ENCODE data around the gene PLEKHM3. TPM values are rescaled to one million over a fixed set of nuclear protein-coding genes. Genes with fewer than 3 reads are reported as not detected.

PLEKHM3 gene
- total RNA-seq, 1 donor from 2014 or later: 12.5 TPM

GRCh38 chr2:207819839-207820784, 205.2 kb downstream of the PLEKHM3 start:
- Mint-ChIP-seq H3K36me3 (ENCODE audit: unreplicated experiment) (peaks cover 13% of the 10 kb centered on the region), H3K4me3 (ENCODE audit: unreplicated experiment) (no peak overlapping the region), H3K4me1 (ENCODE audit: unreplicated experiment) (no peaks in the 10 kb centered on the region), H3K9me3 (ENCODE audit: unreplicated experiment) (no peaks in the 10 kb centered on the region), H3K27ac (ENCODE audit: unreplicated experiment) (no peak overlapping the region), H3K27me3 (ENCODE audit: unreplicated experiment) (no peaks in the 10 kb centered on the region)
- TF ChIP-seq, protein P1, sequence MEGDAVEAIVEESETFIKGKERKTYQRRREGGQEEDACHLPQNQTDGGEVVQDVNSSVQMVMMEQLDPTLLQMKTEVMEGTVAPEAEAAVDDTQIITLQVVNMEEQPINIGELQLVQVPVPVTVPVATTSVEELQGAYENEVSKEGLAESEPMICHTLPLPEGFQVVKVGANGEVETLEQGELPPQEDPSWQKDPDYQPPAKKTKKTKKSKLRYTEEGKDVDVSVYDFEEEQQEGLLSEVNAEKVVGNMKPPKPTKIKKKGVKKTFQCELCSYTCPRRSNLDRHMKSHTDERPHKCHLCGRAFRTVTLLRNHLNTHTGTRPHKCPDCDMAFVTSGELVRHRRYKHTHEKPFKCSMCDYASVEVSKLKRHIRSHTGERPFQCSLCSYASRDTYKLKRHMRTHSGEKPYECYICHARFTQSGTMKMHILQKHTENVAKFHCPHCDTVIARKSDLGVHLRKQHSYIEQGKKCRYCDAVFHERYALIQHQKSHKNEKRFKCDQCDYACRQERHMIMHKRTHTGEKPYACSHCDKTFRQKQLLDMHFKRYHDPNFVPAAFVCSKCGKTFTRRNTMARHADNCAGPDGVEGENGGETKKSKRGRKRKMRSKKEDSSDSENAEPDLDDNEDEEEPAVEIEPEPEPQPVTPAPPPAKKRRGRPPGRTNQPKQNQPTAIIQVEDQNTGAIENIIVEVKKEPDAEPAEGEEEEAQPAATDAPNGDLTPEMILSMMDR (IDR thresholded peaks at IDR 0.05): no peak
- no peak for DNase-seq (ENCODE audit: extremely low spot score, unreplicated experiment)

DNA sequence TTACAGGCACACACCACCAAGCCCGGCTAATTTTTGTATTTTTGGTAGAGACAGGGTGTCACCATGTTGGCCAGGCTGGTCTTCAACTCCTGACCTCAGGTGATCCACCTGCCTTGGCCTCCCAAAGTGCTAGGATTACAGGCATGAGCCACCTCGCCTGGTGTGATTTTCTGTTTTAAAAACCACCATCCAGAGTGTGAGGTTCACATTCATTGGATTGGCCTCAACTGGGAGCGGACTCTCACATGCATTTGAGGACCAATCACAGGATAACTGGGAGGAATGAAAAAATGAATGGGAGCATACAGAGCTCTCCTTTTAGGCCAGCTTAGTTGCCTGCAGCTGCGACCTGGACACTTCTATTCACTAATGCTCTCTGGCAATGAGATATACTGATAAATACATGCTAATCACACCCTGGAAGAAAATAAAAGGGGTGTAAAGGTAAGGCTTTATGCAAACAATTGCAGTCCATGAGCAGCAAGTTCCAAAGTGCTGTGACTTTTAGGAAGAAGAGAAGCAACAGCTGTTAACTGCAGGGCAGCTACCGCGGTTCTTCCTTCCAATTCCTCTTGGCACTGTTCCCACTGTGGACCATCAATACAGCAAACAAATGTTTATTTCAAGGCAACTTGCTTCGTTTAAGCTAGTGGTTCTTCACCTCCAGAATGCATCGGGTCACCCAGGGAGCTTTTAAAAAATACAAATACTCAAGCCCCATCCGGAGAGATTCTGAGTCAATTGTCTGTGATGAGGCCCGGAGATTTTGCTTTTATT, 206.1 kb downstream of the PLEKHM3 start:
- H3K27me3 Mint-ChIP-seq (ENCODE audit: unreplicated experiment): no peaks in the 10 kb centered on the region
- TF ChIP-seq, protein P1 (IDR thresholded peaks at IDR 0.05): no peak

GRCh38 chr2:207816546-207816945, 208.8 kb downstream of the PLEKHM3 start:
- Mint-ChIP-seq H3K36me3 (ENCODE audit: unreplicated experiment) (no peaks in the 10 kb centered on the region), H3K27me3 (ENCODE audit: unreplicated experiment) (no peaks in the 10 kb centered on the region), H3K27ac (ENCODE audit: unreplicated experiment) (no peak overlapping the region), H3K4me1 (ENCODE audit: unreplicated experiment) (no peaks in the 10 kb centered on the region), H3K4me3 (ENCODE audit: unreplicated experiment) (no peak overlapping the region), H3K9me3 (ENCODE audit: unreplicated experiment) (no peaks in the 10 kb centered on the region)
- TF ChIP-seq, protein P1 (IDR thresholded peaks at IDR 0.05): no peak
- DNase-seq (ENCODE audit: extremely low spot score, unreplicated experiment): no peak

More for the DNA sequence above, 206.1 kb downstream of the PLEKHM3 start:
- Mint-ChIP-seq H3K36me3 (ENCODE audit: unreplicated experiment) (peaks cover 8% of the 10 kb centered on the region), H3K27ac (ENCODE audit: unreplicated experiment) (no peak overlapping the region), H3K9me3 (ENCODE audit: unreplicated experiment) (no peaks in the 10 kb centered on the region), H3K4me3 (ENCODE audit: unreplicated experiment) (no peak overlapping the region), H3K4me1 (ENCODE audit: unreplicated experiment) (no peaks in the 10 kb centered on the region)
- no peak for DNase-seq (ENCODE audit: extremely low spot score, unreplicated experiment)

DNA sequence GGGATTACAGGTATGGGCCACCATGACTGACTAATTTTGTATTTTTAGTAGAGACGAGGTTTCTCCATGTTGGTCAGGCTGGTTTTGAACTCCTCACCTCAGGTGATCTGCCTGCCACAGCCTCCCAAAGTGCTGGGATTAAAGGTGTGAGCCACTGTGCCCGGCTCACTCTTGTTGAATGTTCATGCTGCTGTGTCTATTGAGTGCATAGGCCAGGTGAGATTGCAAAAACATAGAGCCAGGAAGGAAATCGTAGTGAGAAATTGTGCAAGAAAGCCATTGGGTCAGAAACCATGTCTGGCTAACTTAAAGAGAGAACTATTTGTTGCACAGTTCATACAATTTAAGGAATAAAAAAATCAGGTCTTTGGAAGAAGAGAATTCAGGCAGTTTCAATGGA, 210.1 kb downstream of the PLEKHM3 start:
- Mint-ChIP-seq H3K36me3 (ENCODE audit: unreplicated experiment) (no peaks in the 10 kb centered on the region), H3K4me3 (ENCODE audit: unreplicated experiment) (no peak overlapping the region), H3K27me3 (ENCODE audit: unreplicated experiment) (no peaks in the 10 kb centered on the region), H3K27ac (ENCODE audit: unreplicated experiment) (no peak overlapping the region), H3K9me3 (ENCODE audit: unreplicated experiment) (no peaks in the 10 kb centered on the region), H3K4me1 (ENCODE audit: unreplicated experiment) (peaks cover under 1% of the 10 kb centered on the region)
- TF ChIP-seq, protein P1 (IDR thresholded peaks at IDR 0.05): no peak
- no peak for DNase-seq (ENCODE audit: extremely low spot score, unreplicated experiment)

- no peaks in the 10 kb centered on the region for H3K36me3 Mint-ChIP-seq (ENCODE audit: unreplicated experiment)
- no peak for DNase-seq (ENCODE audit: extremely low spot score, unreplicated experiment)
- H3K9me3 Mint-ChIP-seq (ENCODE audit: unreplicated experiment): no peaks in the 10 kb centered on the region
- H3K27me3 Mint-ChIP-seq (ENCODE audit: unreplicated experiment): no peaks in the 10 kb centered on the region
- H3K4me1 Mint-ChIP-seq (ENCODE audit: unreplicated experiment): peaks cover 2% of the 10 kb centered on the region
- TF ChIP-seq, protein P1 (IDR thresholded peaks at IDR 0.05): no peak
- no peak overlapping the region for H3K27ac Mint-ChIP-seq (ENCODE audit: unreplicated experiment)
- no peak overlapping the region for H3K4me3 Mint-ChIP-seq (ENCODE audit: unreplicated experiment)
These were observed 211.4 kb downstream of the PLEKHM3 start for GRCh38 chr2:207813942-207814341.
